HG02623 (cell line): ENCODE results near the gene FAM184B.

ENCODE experiments used
- ATAC-seq: cut with Tn5 transposase; IDR thresholded peaks from one replicate; pipeline ENCODE4 v1.9.1; 2021; ENCODE audit warnings: moderate library complexity; ENCODE audit not compliant: unreplicated experiment

FAM184B gene

DNA sequence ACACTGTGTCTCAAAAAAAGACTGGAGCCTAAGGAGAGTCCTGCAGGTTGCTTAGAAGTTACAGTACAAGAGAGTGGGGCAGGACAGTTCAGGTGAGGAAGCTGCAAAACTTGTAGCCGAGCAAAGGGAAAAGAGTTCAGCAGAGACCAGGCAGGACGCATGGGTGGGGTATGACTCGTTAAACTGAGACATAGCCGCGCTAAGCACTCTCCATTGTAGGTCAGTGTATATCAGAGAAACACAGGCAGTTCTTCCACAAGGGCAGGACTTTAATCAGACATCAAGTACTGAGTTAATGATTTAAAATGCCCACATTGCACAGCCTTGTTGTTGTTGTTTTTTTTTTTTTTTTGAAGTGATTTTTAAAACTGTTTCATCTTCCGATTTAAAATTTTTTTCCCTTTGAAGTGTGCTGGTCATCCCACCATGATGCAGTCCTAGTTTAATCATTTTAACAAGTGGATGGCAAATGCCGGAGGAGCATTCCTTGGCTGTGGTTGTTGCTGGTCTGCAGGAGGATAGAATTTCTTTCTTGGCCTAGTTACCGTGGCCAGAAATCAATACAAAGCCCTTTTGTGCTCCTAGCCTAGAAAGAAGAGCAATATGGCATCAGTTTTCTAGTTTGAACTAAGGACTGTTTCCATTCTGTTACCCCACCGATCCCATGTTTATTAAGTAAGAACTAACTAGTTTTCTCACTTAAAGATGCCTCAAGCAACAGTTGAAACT lies 194.2 kb downstream of the FAM184B start:
- ATAC-seq = no peak

DNA sequence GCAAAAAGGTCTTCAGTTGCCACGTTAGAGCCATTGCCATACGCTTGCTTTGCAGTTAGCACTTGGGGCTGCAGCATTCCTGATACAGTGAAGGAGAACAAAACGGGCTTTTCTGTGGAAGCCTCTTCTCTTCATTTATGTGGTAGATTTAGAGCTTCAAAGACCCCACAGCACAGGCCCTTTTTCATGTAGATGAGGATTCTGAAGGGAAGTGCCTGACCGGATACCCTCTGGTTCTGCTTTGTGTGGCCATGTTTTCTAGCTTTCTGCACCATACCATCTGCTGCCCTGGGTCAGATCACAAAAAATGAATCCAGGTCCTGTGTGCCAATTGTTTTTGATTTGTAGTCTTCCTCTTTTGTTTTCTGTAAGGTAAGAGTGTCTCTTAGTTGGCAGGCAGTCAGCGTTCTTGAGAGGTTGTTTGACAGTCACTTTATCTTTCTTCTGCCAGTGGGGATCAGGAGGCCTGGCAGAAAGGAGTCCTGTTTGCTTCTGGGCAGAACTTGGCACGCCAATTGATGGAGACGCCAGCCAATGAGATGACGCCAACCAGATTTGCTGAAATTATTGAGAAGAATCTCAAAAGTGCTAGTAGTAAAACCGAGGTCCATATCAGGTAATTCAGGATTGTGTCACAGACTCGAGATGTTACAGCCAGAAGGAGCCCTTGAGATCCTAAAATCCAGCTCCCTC lies 196.8 kb downstream of the FAM184B start:
- ATAC-seq = no peak

DNA sequence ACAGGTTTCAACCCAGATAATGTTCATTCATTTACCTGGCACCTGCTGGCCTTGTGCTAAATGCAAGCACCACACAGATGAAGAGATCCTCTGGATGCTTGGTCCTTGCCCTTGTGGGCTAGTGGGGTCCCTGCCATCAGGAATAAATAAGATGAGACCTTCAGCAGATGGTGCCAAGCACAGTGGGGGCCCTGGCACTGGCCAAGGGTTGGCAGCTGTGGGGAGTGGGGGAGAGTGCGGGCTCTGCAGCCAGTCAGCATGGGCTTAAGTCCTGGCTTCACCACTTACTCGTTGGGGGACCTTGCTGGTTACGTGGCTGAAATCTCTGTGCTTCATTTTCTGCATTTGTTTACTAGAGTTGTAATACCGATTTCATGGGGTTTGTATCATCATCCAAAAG lies 197.5 kb downstream of the FAM184B start:
- no peak for ATAC-seq

DNA sequence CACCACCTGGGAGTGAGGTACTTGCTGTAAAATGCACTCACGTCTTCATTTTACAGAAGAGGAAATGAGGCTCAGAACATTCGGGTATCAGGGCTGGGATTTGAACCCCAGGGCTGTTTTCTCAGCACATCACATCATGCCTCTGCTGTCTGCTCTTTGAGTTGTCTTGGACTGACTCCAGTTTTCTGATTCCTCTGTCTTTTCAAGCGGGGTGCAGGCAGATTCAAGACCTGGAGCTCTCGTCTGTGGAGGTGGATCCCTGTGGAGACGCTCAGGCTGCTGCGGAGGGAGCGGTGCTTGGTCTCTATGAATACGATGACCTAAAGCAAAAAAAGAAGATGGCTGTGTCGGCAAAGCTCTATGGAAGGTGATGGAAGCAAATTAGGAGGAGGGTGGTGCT lies 198.1 kb downstream of the FAM184B start:
- ATAC-seq = no peak

DNA sequence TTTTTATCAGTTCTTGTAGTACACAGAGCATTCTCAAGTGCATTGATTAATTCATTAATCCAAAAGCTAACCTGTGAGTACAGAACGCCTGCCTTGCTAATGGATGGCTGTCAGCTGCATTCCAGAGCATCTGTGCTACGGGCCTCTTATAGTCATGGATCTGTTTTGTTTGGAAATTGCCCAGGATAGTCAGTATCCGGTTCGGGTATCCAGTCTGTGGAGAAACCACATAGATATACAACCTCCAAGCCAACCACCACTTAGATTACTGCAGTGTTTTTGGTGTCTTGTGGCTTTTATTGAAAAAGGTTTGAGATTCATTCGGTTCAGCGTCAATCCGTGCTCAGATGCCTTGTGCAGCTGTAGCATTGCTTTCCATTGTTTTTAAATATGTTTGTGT lies 200.5 kb downstream of the FAM184B start:
- ATAC-seq = no peak
